Stomach (tissue), 19 donors: Measurements from ENCODE around the gene OR2T11. TPM values are rescaled to one million over a fixed set of nuclear protein-coding genes. Genes with fewer than 3 reads are reported as not detected.
"Not testable (repeated sequence)": the region's sequence is repeated elsewhere in the genome, so short reads cannot be mapped to it uniquely, and the experiment has no call there.

Source experiments
- DNase-seq, 2 donors: peaks; one replicate each; pipeline versions ENCODE4 v3.0.0 to v3.0.0-alpha.2; 2013 to 2019
- H3K27ac ChIP-seq, 5 donors: fragments of 200-600 bp in 4 of 5; sonication (generic) in 4 of 5; one replicate each; pipeline ENCODE4 v1.5.1; 2013 to 2019; ENCODE audit warnings: mild to moderate bottlenecking in 1 of 5, moderate library complexity in 1 of 5
- H3K27me3 ChIP-seq, 3 donors: fragments of 200-600 bp; sonication (generic); one replicate each; pipeline ENCODE4 v1.5.1; 2017 to 2019; ENCODE audit warnings: mixed run types in 1 of 3
- H3K36me3 ChIP-seq, 4 donors: fragments of 200-600 bp; sonication (generic); 1 replicate in 3 of 4; 2 replicates in 1 of 4; pipeline ENCODE4 v1.5.1; 2016 to 2019
- H3K4me1 ChIP-seq, 4 donors: fragments of 200-600 bp; sonication (generic); one replicate each; pipeline ENCODE4 v1.5.1; 2016 to 2019
- H3K4me3 ChIP-seq, 4 donors: fragments of 200-600 bp; sonication (generic) in 3 of 4; one replicate each; pipeline ENCODE4 v1.5.1; 2016 to 2019; ENCODE audit warnings: mild to moderate bottlenecking in 1 of 4
- H3K9me3 ChIP-seq, 4 donors: fragments of 200-600 bp; sonication (generic); one replicate each; pipeline ENCODE4 v1.5.1; 2016 to 2019
- EP300 ChIP-seq: sonication (generic); formaldehyde crosslinking; IDR thresholded peaks from one replicate; pipeline ENCODE4 v1.6.1; 2017; ENCODE audit warnings: antibody characterized with exemption
- POLR2A ChIP-seq, 4 donors: fragments of 450-650 bp; IDR thresholded peaks; one replicate each; pipeline ENCODE4 v1.6.1; 2016; ENCODE audit warnings: antibody characterized with exemption in 4 of 4, control low read depth in 2 of 4, mild to moderate bottlenecking in 1 of 4, moderate library complexity in 1 of 4
- POLR2AphosphoS5 ChIP-seq, 3 donors: sonication (generic); formaldehyde crosslinking; IDR thresholded peaks; one replicate each; pipeline ENCODE4 v1.6.1; 2016; ENCODE audit warnings: antibody characterized with exemption in 3 of 3
- WGBS, 5 donors: extraction: QIAGEN DNeasy Blood & Tissue Kit in 3 of 5; methylation state at CpG; one replicate each; pipeline versions ENCODE4 v1.1.5 to v1.1.7; 2013 to 2018; 5-methylcytosine and 5-hydroxymethylcytosine counted together
- intact Hi-C: fragments of 100-400 bp; cut with DNase I; formaldehyde crosslinking; loops from one replicate; pipeline ENCODE4 v1.15.1; 2023; ENCODE audit warnings: low total_unique reads
- long read RNA-seq, 10 donors: transcript quantifications; one replicate each; lab custom pipeline, GENCODE V29; 2026
- polyA plus RNA-seq, 3 donors: library from polyadenylated mRNA; stranded (reverse); fragments of 200-250 nt; gene quantifications; one replicate each; pipeline ENCODE4 v1.2.3, GENCODE V29; 2013
- total RNA-seq, 5 donors: library from RNA; depleted of rRNA; stranded (reverse); fragments of >200 nt; gene quantifications; one replicate each; pipeline versions ENCODE4 v1.1.0 to v1.2.3, GENCODE V29; 2014 to 2016
- TF ChIP-seq, protein P1 (sequence below), 7 experiments: fragments of 450-650 bp in 4 of 7; fragments of 200-600 bp in 3 of 7; sonication (generic) in 3 of 7; IDR thresholded peaks; one replicate each; pipeline ENCODE4 v1.5.1; 2016 to 2019; ENCODE audit warnings: antibody characterized with exemption in 7 of 7, control low read depth in 2 of 7, mild to moderate bottlenecking in 1 of 7
- donor health status: healthy with polysubstance abuse.
- donor health status: Bipolar disorder and iron deficiency.
- donor health status: healthy.

The OR2T11 gene, protein sequence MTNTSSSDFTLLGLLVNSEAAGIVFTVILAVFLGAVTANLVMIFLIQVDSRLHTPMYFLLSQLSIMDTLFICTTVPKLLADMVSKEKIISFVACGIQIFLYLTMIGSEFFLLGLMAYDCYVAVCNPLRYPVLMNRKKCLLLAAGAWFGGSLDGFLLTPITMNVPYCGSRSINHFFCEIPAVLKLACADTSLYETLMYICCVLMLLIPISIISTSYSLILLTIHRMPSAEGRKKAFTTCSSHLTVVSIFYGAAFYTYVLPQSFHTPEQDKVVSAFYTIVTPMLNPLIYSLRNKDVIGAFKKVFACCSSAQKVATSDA
- total RNA-seq, result not detected
- polyA plus RNA-seq, result not detected
- long read RNA-seq, donor 1, result 0 reads
- long read RNA-seq, donor 2, result 0 reads
- long read RNA-seq, donor 3, result 0 reads
- long read RNA-seq, donor 4, result 0 reads
- long read RNA-seq, donor 5, result 0 reads
- long read RNA-seq, donor 6, result 0 reads
- long read RNA-seq, donor 7, result 0 reads
- long read RNA-seq, donor 8, result 0 reads
- long read RNA-seq, donor 9, result 0 reads
- long read RNA-seq, donor 10, result 0 reads

DNA sequence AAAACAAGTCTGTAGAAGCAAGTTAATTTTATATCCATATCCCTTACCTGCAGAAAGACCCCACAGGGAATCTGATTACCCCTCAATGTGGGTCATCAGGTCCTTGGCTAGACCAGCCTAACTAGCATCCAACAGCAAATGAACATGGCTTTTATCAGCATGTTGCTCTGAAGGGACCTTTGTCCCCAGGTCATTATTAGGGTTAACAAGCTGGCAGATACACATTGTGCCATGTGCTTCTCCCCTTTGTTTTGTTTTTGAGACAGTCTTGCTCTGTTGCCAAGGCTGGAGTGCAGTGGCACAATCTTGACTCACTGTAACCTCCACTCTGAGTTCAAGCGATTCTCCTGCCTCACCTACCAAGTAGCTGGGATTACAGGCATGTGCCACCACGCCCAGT lies at the start of gene OR2T11:
OR2T11 (minus strand) TSS at position 101 of the 400 bp plus-strand sequence. CDS start 7,963 bp downstream, outside the sequence.
- no CpG with 5 or more reads among the region's 2 CpGs for WGBS, 5 donors

DNA sequence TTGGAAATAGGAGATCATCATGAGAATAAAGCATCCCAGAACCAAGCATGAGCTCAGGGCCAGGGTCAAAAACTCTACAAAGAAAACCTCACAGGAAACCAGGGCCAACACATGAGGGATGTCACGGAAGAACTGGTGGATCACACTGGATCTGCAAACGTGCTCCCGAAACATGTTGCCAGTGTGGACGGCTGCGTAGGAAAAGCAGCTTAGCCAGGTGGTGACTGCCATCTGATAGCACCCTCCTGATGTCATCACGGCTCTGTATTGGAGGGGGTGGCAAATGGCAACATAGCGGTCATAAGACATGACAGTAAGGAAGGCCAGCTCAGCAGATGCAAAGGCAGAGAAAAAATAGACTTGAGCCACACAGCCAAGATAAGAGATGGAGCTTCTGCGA lies 46.8 kb upstream of the OR2T11 start:
- DNase-seq, result no peak
- 82 to 91% (median 89%) methylated on average over 8 of the region's 8 CpGs for WGBS, 5 donors
- no peak overlapping the region for H3K4me3 ChIP-seq
- no peak for TF ChIP-seq POLR2AphosphoS5 (IDR thresholded peaks at IDR 0.05)
- no peak for TF ChIP-seq EP300
- TF ChIP-seq, protein P1, sequence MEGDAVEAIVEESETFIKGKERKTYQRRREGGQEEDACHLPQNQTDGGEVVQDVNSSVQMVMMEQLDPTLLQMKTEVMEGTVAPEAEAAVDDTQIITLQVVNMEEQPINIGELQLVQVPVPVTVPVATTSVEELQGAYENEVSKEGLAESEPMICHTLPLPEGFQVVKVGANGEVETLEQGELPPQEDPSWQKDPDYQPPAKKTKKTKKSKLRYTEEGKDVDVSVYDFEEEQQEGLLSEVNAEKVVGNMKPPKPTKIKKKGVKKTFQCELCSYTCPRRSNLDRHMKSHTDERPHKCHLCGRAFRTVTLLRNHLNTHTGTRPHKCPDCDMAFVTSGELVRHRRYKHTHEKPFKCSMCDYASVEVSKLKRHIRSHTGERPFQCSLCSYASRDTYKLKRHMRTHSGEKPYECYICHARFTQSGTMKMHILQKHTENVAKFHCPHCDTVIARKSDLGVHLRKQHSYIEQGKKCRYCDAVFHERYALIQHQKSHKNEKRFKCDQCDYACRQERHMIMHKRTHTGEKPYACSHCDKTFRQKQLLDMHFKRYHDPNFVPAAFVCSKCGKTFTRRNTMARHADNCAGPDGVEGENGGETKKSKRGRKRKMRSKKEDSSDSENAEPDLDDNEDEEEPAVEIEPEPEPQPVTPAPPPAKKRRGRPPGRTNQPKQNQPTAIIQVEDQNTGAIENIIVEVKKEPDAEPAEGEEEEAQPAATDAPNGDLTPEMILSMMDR (IDR thresholded peaks at IDR 0.05), result no peak
- no peak for TF ChIP-seq POLR2A (IDR thresholded peaks at IDR 0.05)
- H3K27me3 ChIP-seq, result no peaks in the 10 kb centered on the region
- no peaks in the 10 kb centered on the region for H3K4me1 ChIP-seq
- H3K9me3 ChIP-seq, result no peaks in the 10 kb centered on the region
- intact Hi-C loops, result no loop called here
- no peaks in the 10 kb centered on the region for H3K36me3 ChIP-seq
- no peak overlapping the region for H3K27ac ChIP-seq

More for the DNA sequence above, at the start of gene OR2T11:
- H3K36me3 ChIP-seq, H3K27me3 ChIP-seq, H3K4me3 ChIP-seq, intact Hi-C loops, H3K27ac ChIP-seq, H3K9me3 ChIP-seq, H3K4me1 ChIP-seq, DNase-seq: not testable (repeated sequence)

DNA sequence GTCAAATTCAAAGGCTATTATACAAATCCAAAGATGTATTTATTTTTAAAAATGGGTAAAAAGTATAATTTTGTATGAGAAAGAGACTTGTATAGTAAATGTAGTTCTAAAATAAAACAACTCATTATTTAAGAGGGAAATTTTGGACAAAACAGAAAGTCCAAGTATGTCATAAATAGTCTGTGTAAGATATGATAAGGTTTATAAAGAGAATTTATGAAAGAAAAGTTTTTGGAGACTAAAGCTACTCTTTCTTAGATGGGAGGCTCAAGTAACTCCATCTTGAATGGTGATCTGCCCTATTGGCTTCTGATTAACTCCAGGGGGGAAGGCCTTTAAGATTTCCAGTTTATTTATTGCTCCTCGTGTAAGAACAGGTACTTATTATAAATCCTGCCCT lies 35.1 kb upstream of the OR2T11 start:
- Histone ChIP-seq H3K4me3 (no peak overlapping the region), H3K9me3 (peaks cover 0 to 16% (median 2%) of the 10 kb centered on the region in 4 donors), H3K27ac (no peak overlapping the region), H3K36me3 (no peaks in the 10 kb centered on the region), H3K4me1 (no peaks in the 10 kb centered on the region), H3K27me3 (peaks cover 0 to 10% (median 0%) of the 10 kb centered on the region in 3 donors)
- 64 to 76% (median 71%) methylated on average over 1 of the region's 1 CpG for WGBS, 5 donors
- no peak for DNase-seq
- TF ChIP-seq EP300 (no peak), POLR2AphosphoS5 (IDR thresholded peaks at IDR 0.05) (no peak), POLR2A (IDR thresholded peaks at IDR 0.05) (no peak)
- TF ChIP-seq, protein P1 (IDR thresholded peaks at IDR 0.05), result no peak
- intact Hi-C loops, result no loop called here

DNA sequence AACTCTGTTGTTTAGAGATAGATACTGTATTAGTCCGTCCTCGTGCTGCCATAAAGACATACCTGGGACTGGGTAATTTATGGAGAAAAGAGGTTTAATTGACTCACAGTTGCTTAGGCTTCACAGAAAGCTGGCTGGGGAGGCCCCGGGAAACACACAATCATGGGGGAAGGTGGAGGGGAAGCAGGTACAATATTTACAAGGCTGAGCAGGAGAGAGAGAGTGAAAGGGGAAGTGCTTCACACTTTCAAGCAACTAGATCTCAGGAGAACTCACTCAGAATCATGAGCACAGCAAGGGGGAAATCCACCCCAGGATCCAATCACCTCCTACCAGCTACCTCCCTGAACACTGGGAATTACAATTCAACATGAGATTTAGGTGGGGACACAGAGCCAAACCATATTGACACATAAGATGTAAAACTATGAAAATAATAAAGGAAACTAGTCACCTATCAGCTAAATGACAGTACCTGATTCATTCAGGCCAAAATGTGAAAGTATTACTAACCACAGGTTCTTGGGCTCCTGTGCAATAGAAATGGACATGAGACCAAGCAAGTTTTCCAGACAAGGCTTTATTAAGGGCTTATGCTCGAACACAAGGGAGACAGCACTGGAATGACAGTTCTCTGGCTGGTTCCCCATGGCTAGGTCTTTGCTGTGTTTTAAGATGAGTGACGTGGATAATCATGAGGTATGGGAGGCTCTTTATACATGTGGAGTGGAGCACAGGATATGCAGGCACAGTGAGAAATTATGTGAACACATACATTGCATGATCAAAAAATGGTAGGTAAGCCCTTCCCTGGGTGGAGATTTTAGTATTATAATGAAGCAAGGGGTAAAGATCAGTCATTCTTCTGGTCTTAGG lies 28.8 kb upstream of the OR2T11 start:
- H3K27ac ChIP-seq, H3K27me3 ChIP-seq, H3K4me1 ChIP-seq, H3K4me3 ChIP-seq, intact Hi-C loops, H3K36me3 ChIP-seq, DNase-seq, H3K9me3 ChIP-seq: not testable (repeated sequence)
- WGBS, 5 donors, result 68 to 75% (median 70%) methylated on average over 5 of the region's 5 CpGs

DNA sequence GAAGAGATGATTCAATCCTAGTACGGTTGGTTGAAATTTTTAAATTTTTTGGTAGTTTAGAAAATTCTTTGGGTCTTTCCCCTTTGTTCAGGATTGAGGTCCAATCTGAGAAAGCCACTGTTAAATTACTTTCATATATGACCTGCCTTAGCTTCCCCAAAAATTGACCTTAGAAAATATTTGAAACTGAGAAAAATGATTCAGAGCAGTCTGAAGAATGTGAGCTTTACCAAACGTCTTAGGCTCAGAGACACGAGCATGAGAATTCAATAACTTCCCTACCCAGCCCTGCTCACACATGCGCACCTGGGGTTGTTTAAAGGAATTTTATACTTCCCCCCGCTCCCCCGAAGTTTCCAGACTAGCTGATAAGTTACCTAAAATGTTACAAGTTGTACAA lies 21.9 kb upstream of the OR2T11 start:
- H3K27ac ChIP-seq, DNase-seq, H3K27me3 ChIP-seq, H3K36me3 ChIP-seq, H3K9me3 ChIP-seq, H3K4me1 ChIP-seq, intact Hi-C loops, H3K4me3 ChIP-seq: not testable (repeated sequence)
- WGBS, 5 donors, result 60 to 88% (median 86%) methylated on average over 1 to 6 of the region's 6 CpGs

DNA sequence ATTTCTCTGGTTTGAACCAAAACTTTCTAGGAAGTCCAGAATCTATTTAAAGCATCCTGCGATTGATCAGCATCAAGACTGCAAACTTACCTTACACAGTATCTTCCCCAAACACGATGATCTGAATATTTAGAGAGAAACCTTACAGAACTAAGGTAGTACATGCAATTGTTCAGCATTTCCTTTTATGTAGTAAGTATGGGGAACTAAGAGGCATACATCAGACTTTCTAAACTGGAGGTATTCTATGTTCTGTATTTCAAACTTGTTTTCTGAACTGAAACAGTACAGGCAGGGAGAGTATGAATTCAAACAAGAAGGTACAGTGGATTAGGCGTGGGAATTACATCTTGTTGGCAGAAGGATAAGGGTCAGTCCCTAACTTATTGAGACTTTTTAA lies 20.5 kb upstream of the OR2T11 start, which contains the start of gene OR2T27:
OR2T27 (minus strand) TSS at position 175 of the 400 bp plus-strand sequence. CDS start 4,644 bp downstream, outside the sequence.
- intact Hi-C loops, H3K9me3 ChIP-seq, H3K4me1 ChIP-seq, DNase-seq, H3K36me3 ChIP-seq, H3K4me3 ChIP-seq, H3K27me3 ChIP-seq, H3K27ac ChIP-seq: not testable (repeated sequence)
- WGBS, 5 donors, result 75 to 88% methylated on average over 1 to 2 of the region's 3 CpGs; no CpG with 5 or more reads in 3 of the 5 donors

DNA sequence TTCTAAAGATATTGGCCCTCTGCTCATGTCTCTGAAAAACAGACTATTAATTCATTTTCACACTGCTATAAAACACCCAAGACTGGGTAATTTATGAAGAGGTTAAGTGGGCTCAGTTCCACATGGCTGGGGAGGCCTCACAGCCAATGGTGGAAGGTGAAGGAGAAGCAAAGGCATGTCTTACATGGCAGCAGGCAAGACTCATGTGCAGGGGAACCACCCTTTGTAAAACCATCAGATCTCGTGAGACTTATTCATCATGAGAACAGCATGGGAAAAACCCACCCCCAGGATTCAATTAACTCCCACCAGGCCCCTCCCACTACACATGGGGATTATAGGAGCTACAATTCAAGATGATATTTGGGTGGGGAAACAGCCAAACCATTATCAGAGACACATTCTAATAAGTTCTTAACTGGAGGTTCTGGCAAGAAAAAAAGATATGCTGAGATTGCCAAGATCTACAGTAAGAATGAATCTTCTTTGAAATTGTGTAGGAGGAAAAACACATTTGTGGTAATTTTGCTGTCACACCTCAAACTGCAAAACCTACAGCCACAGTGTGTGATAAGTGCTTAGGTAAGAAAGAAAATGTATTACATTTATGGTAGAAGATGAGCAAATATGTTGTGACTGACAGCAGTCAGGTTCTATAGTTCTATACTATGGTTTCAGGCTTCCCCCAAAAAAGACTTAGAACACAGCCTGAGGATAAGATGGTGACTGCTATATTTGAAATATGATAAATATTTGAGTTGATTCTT lies 14.1 kb upstream of the OR2T11 start:
- H3K27me3 ChIP-seq, H3K9me3 ChIP-seq, H3K4me3 ChIP-seq, H3K4me1 ChIP-seq, H3K27ac ChIP-seq, H3K36me3 ChIP-seq, intact Hi-C loops, DNase-seq: not testable (repeated sequence)
- no CpG with 5 or more reads among the region's 1 CpG for WGBS, 5 donors

DNA sequence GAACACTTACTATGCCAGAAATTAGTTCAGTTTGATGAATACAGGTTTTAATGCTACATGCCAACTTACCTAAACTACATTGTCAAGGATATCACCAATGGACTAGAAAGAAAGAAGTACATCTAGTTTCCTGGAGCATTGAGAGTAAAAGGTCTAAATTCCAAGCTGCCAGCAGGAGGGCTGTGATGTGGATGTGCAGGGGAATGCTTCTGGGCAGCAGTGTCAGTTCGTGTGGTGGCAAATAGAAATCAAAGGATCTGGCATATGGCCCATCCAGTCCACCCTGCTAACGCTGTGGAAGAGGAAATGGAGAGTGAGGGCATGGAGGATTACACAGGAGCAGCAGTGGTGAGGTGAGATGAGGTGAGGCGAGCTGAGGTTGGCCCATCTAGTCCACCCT lies 10.3 kb upstream of the OR2T11 start, which contains the start of gene OR2T35:
OR2T35 (minus strand) TSS at position 101 of the 400 bp plus-strand sequence. CDS start 6,020 bp downstream, outside the sequence.
- H3K9me3 ChIP-seq, intact Hi-C loops, H3K4me3 ChIP-seq, H3K27me3 ChIP-seq, H3K36me3 ChIP-seq, DNase-seq, H3K4me1 ChIP-seq, H3K27ac ChIP-seq: not testable (repeated sequence)
- 54 to 86% (median 56%) methylated on average over 1 to 3 of the region's 3 CpGs; no CpG with 5 or more reads in 2 of the 5 donors for WGBS, 5 donors
